K562 (cell line): ENCODE measurements around the gene HOXA5. TPM values are rescaled to one million over a fixed set of nuclear protein-coding genes. Genes with fewer than 3 reads are reported as not detected.

ENCODE experiments used
- ARID1B ChIP-seq: fragments of 450-650 bp; IDR thresholded peaks from 2 replicates; pipeline ENCODE4 v1.6.1; 2016; ENCODE audit warnings: antibody characterized with exemption, mild to moderate bottlenecking, inconsistent platforms
- BRCA1 ChIP-seq, 2 experiments: fragments of 450-650 bp in 1 of 2; sonication (generic) in 1 of 2; formaldehyde crosslinking in 1 of 2; IDR thresholded peaks; 2 replicates each; pipeline versions ENCODE4 v1.5.0 to v1.6.1; 2017 to 2020; ENCODE audit warnings: mild to moderate bottlenecking in 1 of 2, missing genetic modification reagents in 1 of 2
- CREM ChIP-seq: IDR thresholded peaks from 2 replicates; pipeline ENCODE4 v1.6.1; 2014; ENCODE audit warnings: antibody characterized with exemption, low read depth
- ILK ChIP-seq: fragments of 450-650 bp; IDR thresholded peaks from 2 replicates; pipeline ENCODE4 v1.6.1; 2016; ENCODE audit warnings: missing genetic modification characterization, low read depth, mild to moderate bottlenecking, missing compliant biosample characterization, moderate library complexity, borderline replicate concordance
- SIN3B ChIP-seq: fragments of 450-650 bp; IDR thresholded peaks from 2 replicates; pipeline ENCODE4 v1.6.1; 2017; ENCODE audit warnings: low read depth, mild to moderate bottlenecking, moderate library complexity
- SNRNP70 ChIP-seq: fragments of 200-400 bp; formaldehyde crosslinking; optimal IDR thresholded peaks from 2 replicates; pipeline ENCODE3; 2017; ENCODE audit warnings: low read depth, low read length
- TEAD4 ChIP-seq, 2 experiments: sonication (generic) in 1 of 2; formaldehyde crosslinking in 1 of 2; IDR thresholded peaks; 2 replicates each; pipeline versions ENCODE4 v1.6.1 to v1.8.0; 2012 to 2022; ENCODE audit warnings: borderline replicate concordance in 1 of 2, inconsistent platforms in 1 of 2, low read length in 1 of 2, mild to moderate bottlenecking in 1 of 2, missing genetic modification reagents in 1 of 2
- USF1 ChIP-seq: sonication (generic); formaldehyde crosslinking; IDR thresholded peaks from 2 replicates; pipeline ENCODE4 v1.9.0; 2022; ENCODE audit warnings: mild to moderate bottlenecking, missing genetic modification reagents
- USF2 ChIP-seq: sonication (generic); formaldehyde crosslinking; IDR thresholded peaks from 2 replicates; pipeline ENCODE4 v1.5.0; 2020; ENCODE audit warnings: missing genetic modification reagents
- VEZF1 ChIP-seq: fragments of 200-800 bp; sonication (Bioruptor generic); IDR thresholded peaks from 2 replicates; pipeline ENCODE4 v1.6.1; 2017; ENCODE audit warnings: missing genetic modification characterization, missing compliant biosample characterization
- polyA plus RNA-seq, 8 experiments: library from polyadenylated mRNA; depleted of rRNA in 4 of 8; stranded (reverse) in 5 of 8; unstranded in 3 of 8; fragments of >200 nt; fragmentation: Nextera tagmentation in 2 of 8; fragmentation: Illumina TruSeq in 1 of 8; extraction: Ambion mirVana in 2 of 8; extraction: Trizol in 1 of 8; gene quantifications; 2 replicates each; pipeline versions ENCODE4 v1.2.1 to v1.2.3, GENCODE V29; 2011 to 2014; ENCODE audit warnings: inconsistent platforms in 1 of 8, missing spikeins in 1 of 8
- total RNA-seq, 7 experiments: library from RNA; depleted of rRNA in 6 of 7; stranded (reverse); fragments of >200 nt in 6 of 7; fragmentation: Illumina TruSeq in 2 of 7; extraction: Trizol in 2 of 7; gene quantifications; 2 replicates each; pipeline versions ENCODE4 v1.2.1 to v1.2.3, GENCODE V29; 2011 to 2021; ENCODE audit warnings: low replicate concordance in 1 of 7

HOXA5 gene
- total and polyA plus RNA-seq, 9 of the 15 experiments (the other 6 are each of a cell fraction or from before 2014, with no cell fraction given): 0.13 TPM; not detected in 8

- TF ChIP-seq ILK (no peak), SIN3B (no peak), BRCA1 (IDR thresholded peaks at IDR 0.05) (no peak), BRCA1 (CRISPR knock-in tag; IDR thresholded peaks at IDR 0.05) (no peak), USF1 (CRISPR knock-in tag) (peak; percentile 70), ARID1B (no peak), TEAD4 (IDR thresholded peaks at IDR 0.05; ENCODE audit: low read length) (no peak), TEAD4 (CRISPR knock-in tag; IDR thresholded peaks at IDR 0.05; ENCODE audit: borderline replicate concordance) (no peak), USF2 (peak; percentile 80), VEZF1 (CRISPR knock-in tag) (peak; percentile 62), CREM (no peak), SNRNP70 (no peak)
Observed at GRCh38 chr7:27095897-27096767, 47.3 kb downstream of the HOXA5 start, which contains the start of gene HOXA1 (continued).
